B cell (primary cell): ENCODE results near the gene NOS1AP. TPM values are rescaled to one million over a fixed set of nuclear protein-coding genes. Genes with fewer than 3 reads are reported as not detected.

Experiments used
- ATAC-seq: fragments of 200-7000 bp; cut with Tn5 transposase; one replicate; pipeline ENCODE4 v1.10.0; 2021; ENCODE audit warnings: low read depth, mild to moderate bottlenecking, moderate number of reproducible peaks, moderate library complexity
- CTCF ChIA-PET: fragments of 350-600 bp; sonication (Branson Sonifier 250); formaldehyde crosslinking; loops from one replicate; lab custom pipeline; 2021; ENCODE audit warnings: antibody characterized with exemption, inconsistent platforms; lab: Charles Lee
- POLR2A ChIA-PET: fragments of 350-600 bp; sonication (Branson Sonifier 250); formaldehyde crosslinking; loops from one replicate; lab custom pipeline; 2021; ENCODE audit warnings: antibody characterized with exemption; lab: Charles Lee
- DNase-seq: peaks from one replicate; pipeline ENCODE4 v3.0.0; 2013
- H2AFZ ChIP-seq: 2 replicates; pipeline ENCODE4 v1.6.1; 2012; ENCODE audit warnings: mild to moderate bottlenecking, low read depth, low read length; ENCODE audit not compliant: insufficient read depth, poor library complexity, severe bottlenecking
- H3K27ac ChIP-seq, 2 donors: 1 replicate in 1 of 2; 2 replicates in 1 of 2; pipeline ENCODE4 v1.5.1; 2012 to 2013; ENCODE audit warnings: low read length in 2 of 2, mild to moderate bottlenecking in 2 of 2, moderate library complexity in 1 of 2
- H3K27me3 ChIP-seq, 4 experiments: fragments of 200-600 bp in 1 of 4; sonication (generic) in 1 of 4; replicated peaks in 1 of 4; 1 replicate in 2 of 4; 2 replicates in 2 of 4; pipeline versions ENCODE4 v1.6.1 to v1.7.0; 2013 to 2016; ENCODE audit warnings: low read length in 3 of 4, mild to moderate bottlenecking in 2 of 4, mixed read lengths in 1 of 4, moderate library complexity in 1 of 4; ENCODE audit not compliant: insufficient read depth in 4 of 4, control insufficient read depth in 3 of 4; ENCODE audit errors: control extremely low read depth in 1 of 4
- H3K36me3 ChIP-seq, 2 experiments: replicated peaks in 1 of 2; 1 replicate in 1 of 2; 2 replicates in 1 of 2; pipeline versions ENCODE4 v1.6.1 to v1.7.1; 2013; ENCODE audit warnings: low read length in 1 of 2; ENCODE audit not compliant: insufficient read depth in 2 of 2, control insufficient read depth in 1 of 2; ENCODE audit errors: control extremely low read depth in 1 of 2, extremely low read depth in 1 of 2
- H3K4me1 ChIP-seq, 2 donors: fragments of 200-600 bp in 1 of 2; sonication (generic) in 1 of 2; 1 replicate in 1 of 2; 2 replicates in 1 of 2; pipeline versions ENCODE4 v1.5.1 to v1.6.1; 2013 to 2017; ENCODE audit warnings: low read length in 2 of 2; ENCODE audit not compliant: control insufficient read depth in 2 of 2, insufficient read depth in 2 of 2
- H3K4me2 ChIP-seq: replicated peaks from 2 replicates; pipeline ENCODE3; 2012; ENCODE audit warnings: mild to moderate bottlenecking, low read depth, low read length; ENCODE audit not compliant: poor library complexity, severe bottlenecking
- H3K4me3 ChIP-seq, 5 experiments: fragments of 200-600 bp in 1 of 5; sonication (generic) in 1 of 5; 1 replicate in 3 of 5; 2 replicates in 2 of 5; pipeline versions ENCODE4 v1.5.1 to v1.7.0; 2011 to 2016; ENCODE audit warnings: low read length in 4 of 5, mild to moderate bottlenecking in 4 of 5, low read depth in 2 of 5, control low read depth in 1 of 5, moderate library complexity in 1 of 5; ENCODE audit not compliant: insufficient read depth in 1 of 5; ENCODE audit errors: control extremely low read depth in 1 of 5, extremely low read depth in 1 of 5
- H3K79me2 ChIP-seq: fragments of 200-600 bp; sonication (generic); one replicate; pipeline ENCODE4 v1.6.0; 2016; ENCODE audit warnings: low read length; ENCODE audit not compliant: control insufficient read depth, insufficient read depth
- H3K9ac ChIP-seq: fragments of 200-600 bp; sonication (generic); 2 replicates; pipeline ENCODE4 v1.6.1; 2017; ENCODE audit warnings: mild to moderate bottlenecking, low read length, moderate library complexity
- H3K9me3 ChIP-seq, 3 donors: one replicate each; pipeline versions ENCODE4 v1.6.1 to v1.7.1; 2013; ENCODE audit warnings: low read length in 2 of 3; ENCODE audit not compliant: control insufficient read depth in 2 of 3, insufficient read depth in 1 of 3; ENCODE audit errors: control extremely low read depth in 1 of 3
- H4K20me1 ChIP-seq: 2 replicates; pipeline ENCODE4 v1.6.0; 2012; ENCODE audit warnings: mild to moderate bottlenecking, low read length; ENCODE audit not compliant: insufficient read depth, control insufficient read depth, poor library complexity, severe bottlenecking
- H3K27ac Mint-ChIP-seq: one replicate; pipeline ENCODE4 v1.8.0; 2021; ENCODE audit warnings: mixed read lengths
- H3K27me3 Mint-ChIP-seq: one replicate; pipeline ENCODE4 v1.8.0; 2021; ENCODE audit warnings: mixed read lengths
- H3K4me1 Mint-ChIP-seq: one replicate; pipeline ENCODE4 v1.8.0; 2021; ENCODE audit warnings: mixed read lengths
- H3K4me3 Mint-ChIP-seq: one replicate; pipeline ENCODE4 v1.8.0; 2021; ENCODE audit warnings: mixed read lengths
- H3K9me3 Mint-ChIP-seq: one replicate; pipeline ENCODE4 v1.8.0; 2022; ENCODE audit warnings: mixed read lengths; ENCODE audit not compliant: insufficient read depth
- CTCF ChIP-seq: fragments of 200-600 bp; IDR thresholded peaks from one replicate; pipeline ENCODE4 v1.8.0; 2022; ENCODE audit warnings: antibody characterized with exemption, mild to moderate bottlenecking
- EZH2 ChIP-seq: IDR thresholded peaks from 2 replicates; pipeline ENCODE4 v1.6.1; 2012; ENCODE audit warnings: borderline replicate concordance, low read depth, mild to moderate bottlenecking, moderate library complexity, low read length; ENCODE audit not compliant: insufficient read depth, poor library complexity, severe bottlenecking
- WGBS: methylation state at CpG from one replicate; pipeline ENCODE4 v1.1.5; 2013; ENCODE audit warnings: missing lambda C conversion rate; ENCODE audit not compliant: insufficient coverage; 5-methylcytosine and 5-hydroxymethylcytosine counted together
- intact Hi-C: fragments of 100-400 bp; cut with micrococcal nuclease; formaldehyde crosslinking; loops from one replicate; pipeline ENCODE4 v1.10.0; 2022
- polyA plus RNA-seq: library from polyadenylated mRNA; depleted of rRNA; stranded (reverse); fragments of >200 nt; gene quantifications from 2 replicates; pipeline ENCODE4 v1.2.3, GENCODE V29; 2012
- total RNA-seq, 2 donors: library from RNA; stranded (reverse); fragments of 120-200 nt in 1 of 2; gene quantifications; 1 replicate in 1 of 2; 2 replicates in 1 of 2; pipeline versions ENCODE4 v1.2.3 to v1.2.4, GENCODE V29; 2013 to 2022

Gene NOS1AP
- total and polyA plus RNA-seq, 2 donors (not counting 1 experiment from before 2014, with no cell fraction given) = 0.32 TPM; not detected in 1

- no peaks in the 10 kb centered on the region for H3K4me1 Mint-ChIP-seq
- WGBS = no CpG with 5 or more reads among the region's 1 CpG
Measured at GRCh38 chr1:162093095-162093494, 23.6 kb downstream of the NOS1AP start.

DNA sequence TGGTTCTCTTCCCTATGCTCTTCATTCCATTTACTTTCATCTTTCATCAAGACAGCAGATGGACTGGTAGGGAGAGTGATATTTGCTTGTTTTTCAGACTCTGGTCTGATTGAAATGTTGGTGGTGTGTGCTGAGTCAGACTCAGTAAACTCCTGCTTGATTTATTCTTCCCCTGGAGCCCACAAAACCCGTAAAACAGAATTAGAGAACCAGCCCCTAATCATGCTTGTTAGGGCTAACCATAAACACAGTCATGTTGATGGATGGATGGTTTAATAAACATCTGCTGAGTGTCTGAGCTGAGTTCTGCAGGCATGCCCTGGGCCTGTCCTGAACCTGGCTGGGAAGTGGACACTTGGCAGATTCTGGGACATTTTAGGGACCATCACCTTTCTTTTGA, 24.8 kb downstream of the NOS1AP start:
- WGBS = no CpG with 5 or more reads among the region's 1 CpG
- no peak for ATAC-seq
- TF ChIP-seq EZH2 (no peak), CTCF (no peak)
- ChIA-PET CTCF (no interaction called here), POLR2A (no interaction called here)
- Histone ChIP-seq H4K20me1 (no peaks in the 10 kb centered on the region), H3K4me2 (no peak overlapping the region), H2AFZ (no peak overlapping the region), H3K27me3 (peaks cover 0 to 7% (median 0%) of the 10 kb centered on the region in 4 experiments), H3K4me1 (no peaks in the 10 kb centered on the region), H3K9ac (no peak overlapping the region), H3K4me3 (no peak overlapping the region), H3K36me3 (no peaks in the 10 kb centered on the region), H3K79me2 (no peaks in the 10 kb centered on the region), H3K27ac (no peak overlapping the region), H3K9me3 (no peaks in the 10 kb centered on the region)
- peaks cover 2% of the 10 kb centered on the region for H3K9me3 Mint-ChIP-seq
- DNase-seq = no peak
- intact Hi-C loops = no loop called here
- H3K27ac Mint-ChIP-seq = no peak overlapping the region
- H3K4me1 Mint-ChIP-seq = no peaks in the 10 kb centered on the region
- no peak overlapping the region for H3K4me3 Mint-ChIP-seq
- H3K27me3 Mint-ChIP-seq = peaks cover 31% of the 10 kb centered on the region

More at GRCh38 chr1:162093095-162093494, 23.6 kb downstream of the NOS1AP start:
- peaks cover 24% of the 10 kb centered on the region for H3K27me3 Mint-ChIP-seq
- Histone ChIP-seq H3K9me3 (no peaks in the 10 kb centered on the region), H3K4me3 (no peak overlapping the region), H3K36me3 (no peaks in the 10 kb centered on the region), H3K79me2 (no peaks in the 10 kb centered on the region), H3K9ac (no peak overlapping the region), H3K27me3 (peaks cover 0 to 7% (median 0%) of the 10 kb centered on the region in 4 experiments), H3K27ac (no peak overlapping the region), H3K4me2 (no peak overlapping the region), H3K4me1 (no peaks in the 10 kb centered on the region), H2AFZ (no peak overlapping the region), H4K20me1 (no peaks in the 10 kb centered on the region)
- no peak for ATAC-seq
- CTCF ChIA-PET = no interaction called here
- intact Hi-C loops = no loop called here
- no peak for DNase-seq
- no peak overlapping the region for H3K4me3 Mint-ChIP-seq
- H3K9me3 Mint-ChIP-seq = peaks cover 2% of the 10 kb centered on the region
- no peak overlapping the region for H3K27ac Mint-ChIP-seq
- POLR2A ChIA-PET = no interaction called here
- TF ChIP-seq CTCF = no peak
- no peak for TF ChIP-seq EZH2
